B cell (primary cell): Measurements from ENCODE around the gene BACH2. TPM values are rescaled to one million over a fixed set of nuclear protein-coding genes. Genes with fewer than 3 reads are reported as not detected.

Source experiments
- ATAC-seq: fragments of 200-7000 bp; cut with Tn5 transposase; one replicate; pipeline ENCODE4 v1.10.0; 2021; ENCODE audit warnings: low read depth, mild to moderate bottlenecking, moderate number of reproducible peaks, moderate library complexity
- CTCF ChIA-PET: fragments of 350-600 bp; sonication (Branson Sonifier 250); formaldehyde crosslinking; loops from one replicate; lab custom pipeline; 2021; ENCODE audit warnings: antibody characterized with exemption, inconsistent platforms; lab: Charles Lee
- POLR2A ChIA-PET: fragments of 350-600 bp; sonication (Branson Sonifier 250); formaldehyde crosslinking; loops from one replicate; lab custom pipeline; 2021; ENCODE audit warnings: antibody characterized with exemption; lab: Charles Lee
- DNase-seq: peaks from one replicate; pipeline ENCODE4 v3.0.0; 2013
- H2AFZ ChIP-seq: 2 replicates; pipeline ENCODE4 v1.6.1; 2012; ENCODE audit warnings: mild to moderate bottlenecking, low read depth, low read length; ENCODE audit not compliant: insufficient read depth, poor library complexity, severe bottlenecking
- H3K27ac ChIP-seq, 2 donors: 1 replicate in 1 of 2; 2 replicates in 1 of 2; pipeline ENCODE4 v1.5.1; 2012 to 2013; ENCODE audit warnings: low read length in 2 of 2, mild to moderate bottlenecking in 2 of 2, moderate library complexity in 1 of 2
- H3K27me3 ChIP-seq, 4 experiments: fragments of 200-600 bp in 1 of 4; sonication (generic) in 1 of 4; replicated peaks in 1 of 4; 1 replicate in 2 of 4; 2 replicates in 2 of 4; pipeline versions ENCODE4 v1.6.1 to v1.7.0; 2013 to 2016; ENCODE audit warnings: low read length in 3 of 4, mild to moderate bottlenecking in 2 of 4, mixed read lengths in 1 of 4, moderate library complexity in 1 of 4; ENCODE audit not compliant: insufficient read depth in 4 of 4, control insufficient read depth in 3 of 4; ENCODE audit errors: control extremely low read depth in 1 of 4
- H3K36me3 ChIP-seq, 2 experiments: replicated peaks in 1 of 2; 1 replicate in 1 of 2; 2 replicates in 1 of 2; pipeline versions ENCODE4 v1.6.1 to v1.7.1; 2013; ENCODE audit warnings: low read length in 1 of 2; ENCODE audit not compliant: insufficient read depth in 2 of 2, control insufficient read depth in 1 of 2; ENCODE audit errors: control extremely low read depth in 1 of 2, extremely low read depth in 1 of 2
- H3K4me1 ChIP-seq, 2 donors: fragments of 200-600 bp in 1 of 2; sonication (generic) in 1 of 2; 1 replicate in 1 of 2; 2 replicates in 1 of 2; pipeline versions ENCODE4 v1.5.1 to v1.6.1; 2013 to 2017; ENCODE audit warnings: low read length in 2 of 2; ENCODE audit not compliant: control insufficient read depth in 2 of 2, insufficient read depth in 2 of 2
- H3K4me2 ChIP-seq: replicated peaks from 2 replicates; pipeline ENCODE3; 2012; ENCODE audit warnings: mild to moderate bottlenecking, low read depth, low read length; ENCODE audit not compliant: poor library complexity, severe bottlenecking
- H3K4me3 ChIP-seq, 5 experiments: fragments of 200-600 bp in 1 of 5; sonication (generic) in 1 of 5; 1 replicate in 3 of 5; 2 replicates in 2 of 5; pipeline versions ENCODE4 v1.5.1 to v1.7.0; 2011 to 2016; ENCODE audit warnings: low read length in 4 of 5, mild to moderate bottlenecking in 4 of 5, low read depth in 2 of 5, control low read depth in 1 of 5, moderate library complexity in 1 of 5; ENCODE audit not compliant: insufficient read depth in 1 of 5; ENCODE audit errors: control extremely low read depth in 1 of 5, extremely low read depth in 1 of 5
- H3K79me2 ChIP-seq: fragments of 200-600 bp; sonication (generic); one replicate; pipeline ENCODE4 v1.6.0; 2016; ENCODE audit warnings: low read length; ENCODE audit not compliant: control insufficient read depth, insufficient read depth
- H3K9ac ChIP-seq: fragments of 200-600 bp; sonication (generic); 2 replicates; pipeline ENCODE4 v1.6.1; 2017; ENCODE audit warnings: mild to moderate bottlenecking, low read length, moderate library complexity
- H3K9me3 ChIP-seq, 3 donors: one replicate each; pipeline versions ENCODE4 v1.6.1 to v1.7.1; 2013; ENCODE audit warnings: low read length in 2 of 3; ENCODE audit not compliant: control insufficient read depth in 2 of 3, insufficient read depth in 1 of 3; ENCODE audit errors: control extremely low read depth in 1 of 3
- H4K20me1 ChIP-seq: 2 replicates; pipeline ENCODE4 v1.6.0; 2012; ENCODE audit warnings: mild to moderate bottlenecking, low read length; ENCODE audit not compliant: insufficient read depth, control insufficient read depth, poor library complexity, severe bottlenecking
- H3K27ac Mint-ChIP-seq: one replicate; pipeline ENCODE4 v1.8.0; 2021; ENCODE audit warnings: mixed read lengths
- H3K27me3 Mint-ChIP-seq: one replicate; pipeline ENCODE4 v1.8.0; 2021; ENCODE audit warnings: mixed read lengths
- H3K4me1 Mint-ChIP-seq: one replicate; pipeline ENCODE4 v1.8.0; 2021; ENCODE audit warnings: mixed read lengths
- H3K4me3 Mint-ChIP-seq: one replicate; pipeline ENCODE4 v1.8.0; 2021; ENCODE audit warnings: mixed read lengths
- H3K9me3 Mint-ChIP-seq: one replicate; pipeline ENCODE4 v1.8.0; 2022; ENCODE audit warnings: mixed read lengths; ENCODE audit not compliant: insufficient read depth
- CTCF ChIP-seq: fragments of 200-600 bp; IDR thresholded peaks from one replicate; pipeline ENCODE4 v1.8.0; 2022; ENCODE audit warnings: antibody characterized with exemption, mild to moderate bottlenecking
- EZH2 ChIP-seq: IDR thresholded peaks from 2 replicates; pipeline ENCODE4 v1.6.1; 2012; ENCODE audit warnings: borderline replicate concordance, low read depth, mild to moderate bottlenecking, moderate library complexity, low read length; ENCODE audit not compliant: insufficient read depth, poor library complexity, severe bottlenecking
- WGBS: methylation state at CpG from one replicate; pipeline ENCODE4 v1.1.5; 2013; ENCODE audit warnings: missing lambda C conversion rate; ENCODE audit not compliant: insufficient coverage; 5-methylcytosine and 5-hydroxymethylcytosine counted together
- intact Hi-C: fragments of 100-400 bp; cut with micrococcal nuclease; formaldehyde crosslinking; loops from one replicate; pipeline ENCODE4 v1.10.0; 2022
- polyA plus RNA-seq: library from polyadenylated mRNA; depleted of rRNA; stranded (reverse); fragments of >200 nt; gene quantifications from 2 replicates; pipeline ENCODE4 v1.2.3, GENCODE V29; 2012
- total RNA-seq, 2 donors: library from RNA; stranded (reverse); fragments of 120-200 nt in 1 of 2; gene quantifications; 1 replicate in 1 of 2; 2 replicates in 1 of 2; pipeline versions ENCODE4 v1.2.3 to v1.2.4, GENCODE V29; 2013 to 2022

The BACH2 gene
- total and polyA plus RNA-seq, 2 donors (not counting 1 experiment from before 2014, with no cell fraction given): 41.1 to 235 TPM

- H2AFZ ChIP-seq: peak overlapping the region; percentile 23
- ATAC-seq (peak; percentile 15), DNase-seq (peak; percentile 82)
- Mint-ChIP-seq H3K27me3 (no peaks in the 10 kb centered on the region), H3K9me3 (no peaks in the 10 kb centered on the region), H3K4me3 (peak overlapping the region; percentile 89), H3K4me1 (peaks cover 61% of the 10 kb centered on the region), H3K27ac (peak overlapping the region; percentile 86)
- H3K36me3 ChIP-seq: peaks cover 0 to 29% of the 10 kb centered on the region in 2 experiments
- peaks cover 37% of the 10 kb centered on the region for H4K20me1 ChIP-seq
- peaks cover 58% of the 10 kb centered on the region for H3K79me2 ChIP-seq
- no peaks in the 10 kb centered on the region for H3K27me3 ChIP-seq
- H3K4me3 ChIP-seq: peak overlapping the region; percentile 65 to 95 (median 79)
- H3K27ac ChIP-seq: peak overlapping the region; percentile 88 to 92
- under 1% methylated on average over 79 of the region's 79 CpGs for WGBS
- H3K4me2 ChIP-seq: peak overlapping the region; percentile 88
- intact Hi-C loops: loop anchor here (1.0 to 10.0 kb wide), 3 partner anchors 9 to 470 kb away; partner anchors contain the start of gene CASP8AP2
- ChIA-PET POLR2A (interaction anchor here (0.6 to 2.7 kb wide), 10 partner anchors 8 to 140 kb away, joined by 3 to 35 read pairs (median 4); no protein-coding TSS in a partner anchor), CTCF (interaction anchor here (0.7 to 7.1 kb wide), 23 partner anchors 9 to 355 kb away, joined by 3 to 89 read pairs (median 4); no protein-coding TSS in a partner anchor)
- no peaks in the 10 kb centered on the region for H3K9me3 ChIP-seq
- TF ChIP-seq CTCF (no peak), EZH2 (no peak)
- H3K9ac ChIP-seq: peak overlapping the region; percentile 79
- peaks cover 58 to 62% of the 10 kb centered on the region in 2 donors for H3K4me1 ChIP-seq
These were observed 1.4 kb downstream of the BACH2 start for GRCh38 chr6:90294989-90295853.
